GM11168 (cell line): ENCODE results near the gene PGA3.
"Not testable (repeated sequence)": the region's sequence is repeated elsewhere in the genome, so short reads cannot be mapped to it uniquely, and the experiment has no call there.

ENCODE experiments used
- in situ Hi-C: fragments of 300-500 bp; cut with MboI; formaldehyde crosslinking; loops from one replicate; pipeline ENCODE4 v1.12.0; 2022; ENCODE audit warnings: low sequenced_read_pairs; ENCODE audit not compliant: unreplicated experiment

Gene PGA3

DNA sequence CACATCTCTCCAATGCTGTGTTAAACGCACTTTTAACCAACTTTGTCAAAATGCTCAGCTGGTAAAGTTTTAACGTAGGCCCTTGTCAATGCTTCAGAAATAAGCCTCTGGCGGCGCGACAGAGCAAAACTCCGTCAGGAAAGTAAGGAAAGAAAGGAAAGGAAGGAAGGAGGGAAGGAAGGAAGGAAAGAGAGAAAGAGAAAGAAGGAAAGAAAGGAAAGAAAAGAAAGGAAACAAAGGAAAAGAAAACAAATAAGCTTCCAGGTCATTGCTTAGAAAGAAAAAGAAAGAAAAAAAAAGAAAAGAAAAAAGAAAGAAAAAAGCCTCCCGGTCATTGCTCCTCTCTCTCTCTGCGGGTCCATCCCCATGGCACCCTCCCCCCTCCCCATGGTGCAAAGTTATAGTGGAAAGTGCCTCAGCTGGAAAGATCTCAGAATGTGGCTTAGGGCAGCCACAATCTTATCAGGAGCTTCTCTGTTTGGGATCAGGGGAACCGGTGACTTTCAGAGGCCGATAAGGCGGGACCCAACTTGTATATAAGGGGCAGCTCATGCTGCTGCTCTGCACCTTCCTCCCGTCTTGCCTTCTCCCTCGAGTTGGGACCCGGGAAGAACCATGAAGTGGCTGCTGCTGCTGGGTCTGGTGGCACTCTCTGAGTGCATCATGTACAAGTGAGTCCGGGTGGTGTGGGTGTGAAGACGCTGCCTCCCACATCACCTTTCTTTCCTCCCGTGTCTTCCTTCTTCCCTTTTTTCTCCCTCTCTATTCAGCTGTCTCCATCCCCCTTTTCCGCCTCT is at the start of gene PGA3:
TSS of gene PGA3 (plus strand) at position 566 of the 797 bp plus-strand sequence. CDS start at position 616, 50 bp downstream.
- in situ Hi-C loops, result not testable (repeated sequence)

DNA sequence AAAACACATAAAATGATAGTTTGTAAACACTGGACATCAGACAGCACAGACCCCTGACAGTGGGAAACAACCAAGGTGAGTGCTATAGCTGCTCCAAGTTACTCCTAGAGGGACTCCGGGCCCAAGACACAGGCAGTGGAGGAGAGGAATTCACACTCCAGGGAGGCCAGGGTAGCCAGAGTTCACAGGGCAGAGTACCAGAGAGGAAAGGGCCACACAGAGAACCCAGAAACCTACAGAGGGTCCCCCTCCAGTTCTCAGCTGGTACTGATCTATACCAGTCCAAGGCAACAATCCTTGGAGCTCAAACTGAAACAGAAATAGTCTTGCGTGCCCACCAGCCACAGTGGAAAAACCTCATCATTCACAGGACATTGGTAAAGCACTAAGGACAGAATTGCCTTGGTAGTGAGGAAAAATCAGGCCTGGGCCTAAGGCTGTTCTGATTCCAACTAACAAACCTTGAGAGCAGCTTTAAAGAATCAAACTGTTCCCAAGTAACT is 49.7 kb upstream of the PGA3 start:
- in situ Hi-C loops, result no loop called here

DNA sequence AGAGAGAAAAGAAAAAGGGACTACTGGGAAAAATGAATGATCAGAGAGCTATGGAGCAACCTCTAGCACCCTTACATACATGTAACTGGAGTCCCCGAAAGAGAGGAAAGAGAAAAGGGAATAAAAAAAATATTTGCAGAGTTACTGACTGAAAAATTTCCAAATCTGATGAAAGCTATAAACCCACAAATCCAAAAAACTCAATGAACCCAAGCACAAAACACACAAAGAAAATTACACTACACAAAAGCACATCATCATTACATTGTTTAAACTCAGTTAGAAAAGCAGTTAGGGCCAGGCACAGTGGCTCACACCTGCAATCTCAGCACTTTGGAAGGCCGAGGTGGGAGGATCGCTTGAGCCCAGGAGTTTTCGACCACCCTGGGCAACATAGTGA is 48.8 kb upstream of the PGA3 start:
- in situ Hi-C loops, result no loop called here

DNA sequence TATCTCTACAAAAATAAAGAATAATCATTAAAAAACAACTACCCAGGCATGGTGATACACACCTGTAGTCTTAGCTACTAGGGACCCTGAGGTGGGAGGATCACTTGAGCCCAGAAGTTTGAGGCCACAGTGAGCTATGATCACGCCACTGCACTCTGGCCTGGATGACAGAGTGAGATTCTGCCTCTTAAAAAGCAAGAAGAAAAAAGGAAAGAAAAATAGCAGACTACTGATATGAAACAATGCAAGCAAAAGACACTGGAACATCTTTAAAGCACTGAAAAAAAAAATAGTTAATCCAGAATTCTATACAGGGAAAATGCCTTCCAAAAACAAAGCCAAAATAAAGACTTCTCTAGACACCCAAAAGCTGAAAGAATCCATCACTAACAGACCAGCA is 48.0 kb upstream of the PGA3 start:
- in situ Hi-C loops, result no loop called here

- in situ Hi-C loops, result no loop called here
These were observed 47.6 kb upstream of the PGA3 start for GRCh38 chr11:61155741-61156140.

DNA sequence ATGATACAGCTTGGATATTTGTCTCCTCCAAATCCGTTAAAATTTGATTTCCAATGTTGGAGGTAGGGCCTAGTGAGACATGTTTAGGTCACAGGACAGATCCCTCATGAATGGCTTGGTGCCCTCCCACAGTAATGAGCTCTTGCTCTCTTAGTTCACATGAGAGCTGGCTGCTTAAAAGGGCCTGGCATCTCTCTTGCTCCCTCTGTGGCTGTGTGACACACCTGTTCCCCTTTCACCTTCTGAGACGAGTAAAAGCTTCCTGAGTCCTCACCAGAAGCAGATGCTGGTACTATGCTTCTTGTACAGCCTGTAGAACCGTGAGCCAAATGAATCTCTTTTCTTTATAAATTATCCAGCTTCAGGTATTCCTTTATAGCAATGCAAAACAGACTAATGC is 45.6 kb upstream of the PGA3 start:
- in situ Hi-C loops, result no loop called here

GRCh38 chr11:61158691-61159381 is 44.5 kb upstream of the PGA3 start:
- in situ Hi-C loops, result no loop called here

DNA sequence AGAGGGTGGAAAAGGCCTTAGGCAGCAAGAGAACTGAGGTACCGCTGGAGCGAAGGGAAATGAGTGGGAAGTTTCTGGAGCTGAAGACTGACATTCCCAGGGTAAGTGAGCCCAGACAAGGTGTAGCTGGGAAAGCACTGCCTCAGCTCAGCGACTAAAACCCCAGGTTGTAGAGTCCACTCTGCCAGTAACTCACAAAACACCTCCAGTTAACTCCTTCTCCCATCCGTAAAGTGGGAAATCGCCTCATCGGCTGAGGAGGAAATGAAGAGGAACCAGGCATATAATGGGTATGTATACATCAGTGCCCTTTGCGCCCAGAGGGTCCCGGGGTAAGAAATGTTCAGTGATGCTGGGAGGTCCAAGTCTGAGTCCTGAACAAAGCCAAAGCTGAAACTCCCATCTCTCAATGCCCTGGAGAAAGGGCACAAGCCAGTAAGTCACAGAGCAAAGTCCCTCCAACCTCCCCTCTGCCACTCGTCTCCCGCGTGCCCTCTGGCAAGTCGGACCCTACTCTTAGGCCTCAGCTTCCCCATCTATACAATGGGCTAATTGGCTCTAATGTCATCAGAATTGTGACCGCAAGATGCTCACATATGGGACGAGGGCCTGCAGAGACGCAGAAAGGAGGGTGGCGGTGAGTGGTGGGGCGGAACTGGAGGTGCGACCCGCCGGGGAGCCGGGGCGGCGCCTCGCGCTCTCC is 42.7 kb upstream of the PGA3 start:
- in situ Hi-C loops, result no loop called here

GRCh38 chr11:61161190-61162091 is 41.9 kb upstream of the PGA3 start, which contains the start of gene VPS37C:
Gene VPS37C (minus strand): TSS chr11:61161426. CDS start chr11:61138829, 22,597 bp downstream.
- in situ Hi-C loops, result no loop called here

DNA sequence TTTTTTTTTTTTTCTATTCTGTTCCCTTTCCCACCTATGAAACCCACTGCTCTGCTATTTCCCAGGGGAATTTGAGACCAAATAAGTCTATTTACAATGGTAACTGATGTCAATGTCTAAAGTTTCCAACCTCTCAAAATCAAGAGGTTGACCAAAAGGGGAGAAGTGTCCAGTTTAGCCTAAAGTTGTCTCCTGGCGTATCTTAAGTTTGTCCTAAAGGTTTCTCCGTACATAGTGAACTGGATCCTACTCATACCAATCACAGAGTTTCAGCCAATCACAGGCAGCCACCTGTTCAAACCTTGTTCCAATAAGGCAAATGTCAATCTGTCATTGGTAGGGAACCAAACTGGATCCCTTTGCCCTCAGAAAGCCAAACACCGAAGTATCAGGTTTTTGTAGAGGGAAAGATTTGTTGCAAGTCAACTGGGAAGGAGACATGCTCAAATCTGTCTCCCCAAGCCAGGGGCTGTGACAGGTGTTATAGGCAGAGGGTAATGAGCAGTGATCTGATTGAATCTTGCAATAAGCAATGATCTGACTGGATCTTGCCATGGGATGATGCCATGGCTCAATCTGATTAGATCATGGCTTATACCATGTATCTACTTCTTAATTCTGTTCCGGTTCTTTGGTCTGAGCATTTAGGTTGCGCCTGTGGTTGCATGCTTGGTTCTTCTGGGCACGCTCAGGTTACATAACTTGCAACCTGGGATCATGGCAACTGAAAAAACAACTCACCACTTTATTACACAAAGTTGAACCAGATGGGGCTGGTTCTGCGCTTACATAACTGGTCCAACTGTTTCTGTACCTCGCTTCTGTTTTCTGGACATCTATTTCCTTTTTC is 41.0 kb upstream of the PGA3 start:
- in situ Hi-C loops, result no loop called here

- in situ Hi-C loops, result no loop called here
These were observed 40.3 kb upstream of the PGA3 start for GRCh38 chr11:61163021-61163420.

- in situ Hi-C loops, result no loop called here
These were observed 39.4 kb upstream of the PGA3 start for GRCh38 chr11:61163714-61164605.

GRCh38 chr11:61164606-61165424 is 38.5 kb upstream of the PGA3 start:
- in situ Hi-C loops, result no loop called here

DNA sequence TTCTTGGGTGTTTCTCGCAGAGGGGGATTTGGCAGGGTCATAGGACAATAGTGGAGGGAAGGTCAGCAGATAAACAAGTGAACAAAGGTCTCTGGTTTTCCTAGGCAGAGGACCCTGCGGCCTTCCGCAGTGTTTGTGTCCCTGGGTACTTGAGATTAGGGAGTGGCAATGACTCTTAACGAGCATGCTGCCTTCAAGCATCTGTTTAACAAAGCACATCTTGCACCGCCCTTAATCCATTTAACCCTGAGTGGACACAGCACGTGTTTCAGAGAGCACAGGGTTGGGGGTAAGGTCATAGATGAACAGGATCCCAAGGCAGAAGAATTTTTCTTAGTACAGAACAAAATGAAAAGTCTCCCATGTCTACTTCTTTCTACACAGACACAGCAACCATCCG is 37.5 kb upstream of the PGA3 start:
- in situ Hi-C loops, result not testable (repeated sequence)

DNA sequence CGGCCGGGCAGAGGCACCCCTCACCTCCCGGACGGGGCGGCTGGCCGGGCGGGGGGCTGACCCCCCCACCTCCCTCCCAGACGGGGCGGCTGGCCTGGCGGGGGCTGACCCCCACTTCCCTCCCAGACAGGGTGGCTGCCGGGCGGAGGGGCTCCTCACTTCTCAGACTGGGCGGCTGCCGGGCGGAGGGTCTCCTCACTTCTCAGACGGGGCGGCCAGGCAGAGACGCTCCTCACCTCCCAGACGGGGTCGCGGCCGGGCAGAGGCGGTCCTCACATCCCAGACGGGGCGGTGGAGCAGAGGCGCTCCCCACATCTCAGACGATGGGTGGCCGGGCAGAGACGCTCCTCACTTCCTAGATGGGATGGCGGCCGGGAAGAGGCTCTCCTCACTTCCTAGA is 37.0 kb upstream of the PGA3 start:
- in situ Hi-C loops, result not testable (repeated sequence)

DNA sequence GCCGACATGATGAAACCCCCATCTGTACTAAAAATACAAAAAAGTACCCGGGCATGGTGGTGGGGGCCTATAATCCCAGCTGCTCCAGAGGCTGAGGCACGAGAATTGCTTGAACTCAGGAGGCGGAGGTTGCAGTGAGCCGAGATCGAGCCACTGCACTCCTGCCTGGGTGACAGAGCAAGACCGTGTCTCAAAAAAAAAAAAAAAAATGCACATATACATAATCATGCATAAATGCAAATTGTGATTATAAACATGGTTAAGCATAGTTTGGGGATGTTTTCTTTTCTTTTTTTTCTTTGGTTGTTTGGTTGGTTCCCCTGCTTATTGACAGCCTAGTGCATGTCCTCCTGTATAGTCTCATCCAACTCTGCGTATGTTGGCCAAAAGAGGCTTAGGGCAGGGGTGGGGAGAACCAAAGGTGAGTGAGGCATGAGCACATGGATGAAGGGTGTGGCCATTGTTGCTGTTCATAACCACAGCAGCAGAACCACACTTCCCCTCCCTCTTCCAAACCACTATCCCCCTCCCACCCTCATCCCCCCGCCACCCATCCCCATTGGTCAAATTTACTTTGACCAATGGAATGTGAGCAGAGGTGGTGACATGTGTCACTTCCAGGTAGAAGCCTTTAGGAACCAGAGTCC is 35.1 kb upstream of the PGA3 start:
- in situ Hi-C loops, result no loop called here

- in situ Hi-C loops, result no loop called here
These were observed 34.5 kb upstream of the PGA3 start for GRCh38 chr11:61168800-61169199.
